Measurements from ENCODE around the gene TASP1. TPM values are rescaled to one million over a fixed set of nuclear protein-coding genes. Genes with fewer than 3 reads are reported as not detected.

Gene TASP1
- total RNA-seq, 1 donor from 2014 or later, result 9.2 TPM

- no peak for DNase-seq (ENCODE audit: low read depth, low spot score)
Observed at GRCh38 chr20:13442986-13443385, 195.7 kb downstream of the TASP1 start.

GRCh38 chr20:13441388-13441787 is 197.3 kb downstream of the TASP1 start:
- no peak for DNase-seq (ENCODE audit: low read depth, low spot score)

- DNase-seq (ENCODE audit: low read depth, low spot score), result no peak
Observed at GRCh38 chr20:13436530-13436929, 202.2 kb downstream of the TASP1 start.

- DNase-seq (ENCODE audit: low read depth, low spot score), result no peak
Observed at GRCh38 chr20:13432126-13432525, 206.6 kb downstream of the TASP1 start.

- no peak for DNase-seq (ENCODE audit: low read depth, low spot score)
Observed at GRCh38 chr20:13430346-13431002, 208.3 kb downstream of the TASP1 start.

GRCh38 chr20:13428684-13429083 is 210.0 kb downstream of the TASP1 start:
- no peak for DNase-seq (ENCODE audit: low read depth, low spot score)

GRCh38 chr20:13426870-13427269 is 211.9 kb downstream of the TASP1 start:
- DNase-seq (ENCODE audit: low read depth, low spot score), result no peak

- no peak for DNase-seq (ENCODE audit: low read depth, low spot score)
Observed at GRCh38 chr20:13425381-13426135, 213.2 kb downstream of the TASP1 start.

GRCh38 chr20:13424174-13424833 is 214.4 kb downstream of the TASP1 start:
- DNase-seq (ENCODE audit: low read depth, low spot score), result no peak

GRCh38 chr20:13423472-13424173 is 215.1 kb downstream of the TASP1 start:
- no peak for DNase-seq (ENCODE audit: low read depth, low spot score)

- no peak for DNase-seq (ENCODE audit: low read depth, low spot score)
Observed at GRCh38 chr20:13422637-13423036, 216.1 kb downstream of the TASP1 start.

GRCh38 chr20:13420625-13421024 is 218.1 kb downstream of the TASP1 start:
- DNase-seq (ENCODE audit: low read depth, low spot score), result no peak

GRCh38 chr20:13419477-13419876 is 219.3 kb downstream of the TASP1 start:
- DNase-seq (ENCODE audit: low read depth, low spot score), result no peak

GRCh38 chr20:13418263-13419229 is 220.2 kb downstream of the TASP1 start:
- no peak for DNase-seq (ENCODE audit: low read depth, low spot score)

- DNase-seq (ENCODE audit: low read depth, low spot score), result no peak
Observed at GRCh38 chr20:13416531-13416930, 222.2 kb downstream of the TASP1 start.

GRCh38 chr20:13412806-13413445 is 225.8 kb downstream of the TASP1 start:
- no peak for DNase-seq (ENCODE audit: low read depth, low spot score)

- no peak for DNase-seq (ENCODE audit: low read depth, low spot score)
Observed at GRCh38 chr20:13404293-13404692, 234.4 kb downstream of the TASP1 start.

- no peak for DNase-seq (ENCODE audit: low read depth, low spot score)
Observed at GRCh38 chr20:13403453-13403852, 235.3 kb downstream of the TASP1 start.

- DNase-seq (ENCODE audit: low read depth, low spot score), result no peak
Observed at GRCh38 chr20:13402986-13403385, 235.7 kb downstream of the TASP1 start.

- no peak for DNase-seq (ENCODE audit: low read depth, low spot score)
Observed at GRCh38 chr20:13402171-13402760, 236.5 kb downstream of the TASP1 start.
